ENCODE measurements around the gene LIN37.

The LIN37 gene

DNA sequence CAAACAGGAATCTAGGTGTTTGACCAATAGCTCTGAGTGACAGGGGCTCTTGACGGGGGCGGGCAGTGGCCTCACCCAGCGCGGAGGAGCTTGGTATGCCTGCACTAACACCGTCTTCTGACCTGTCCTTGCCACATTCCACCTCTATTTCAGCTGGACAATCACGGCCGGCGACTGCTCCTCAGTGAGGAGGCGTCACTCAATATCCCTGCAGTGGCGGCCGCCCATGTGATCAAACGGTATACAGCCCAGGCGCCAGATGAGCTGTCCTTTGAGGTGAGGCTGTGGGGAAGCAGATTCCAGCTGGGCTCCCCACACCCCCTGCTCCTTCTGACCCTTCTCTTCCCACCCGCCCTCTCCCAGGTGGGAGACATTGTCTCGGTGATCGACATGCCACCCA is 31.7 kb downstream of the LIN37 start:
- H3K27ac ChIP-seq: no peak overlapping the region
- TF ChIP-seq, protein P1, sequence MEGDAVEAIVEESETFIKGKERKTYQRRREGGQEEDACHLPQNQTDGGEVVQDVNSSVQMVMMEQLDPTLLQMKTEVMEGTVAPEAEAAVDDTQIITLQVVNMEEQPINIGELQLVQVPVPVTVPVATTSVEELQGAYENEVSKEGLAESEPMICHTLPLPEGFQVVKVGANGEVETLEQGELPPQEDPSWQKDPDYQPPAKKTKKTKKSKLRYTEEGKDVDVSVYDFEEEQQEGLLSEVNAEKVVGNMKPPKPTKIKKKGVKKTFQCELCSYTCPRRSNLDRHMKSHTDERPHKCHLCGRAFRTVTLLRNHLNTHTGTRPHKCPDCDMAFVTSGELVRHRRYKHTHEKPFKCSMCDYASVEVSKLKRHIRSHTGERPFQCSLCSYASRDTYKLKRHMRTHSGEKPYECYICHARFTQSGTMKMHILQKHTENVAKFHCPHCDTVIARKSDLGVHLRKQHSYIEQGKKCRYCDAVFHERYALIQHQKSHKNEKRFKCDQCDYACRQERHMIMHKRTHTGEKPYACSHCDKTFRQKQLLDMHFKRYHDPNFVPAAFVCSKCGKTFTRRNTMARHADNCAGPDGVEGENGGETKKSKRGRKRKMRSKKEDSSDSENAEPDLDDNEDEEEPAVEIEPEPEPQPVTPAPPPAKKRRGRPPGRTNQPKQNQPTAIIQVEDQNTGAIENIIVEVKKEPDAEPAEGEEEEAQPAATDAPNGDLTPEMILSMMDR (conservative IDR thresholded peaks at IDR 0.05): no peak
- TF ChIP-seq ZFX (IDR thresholded peaks at IDR 0.05): no peak

DNA sequence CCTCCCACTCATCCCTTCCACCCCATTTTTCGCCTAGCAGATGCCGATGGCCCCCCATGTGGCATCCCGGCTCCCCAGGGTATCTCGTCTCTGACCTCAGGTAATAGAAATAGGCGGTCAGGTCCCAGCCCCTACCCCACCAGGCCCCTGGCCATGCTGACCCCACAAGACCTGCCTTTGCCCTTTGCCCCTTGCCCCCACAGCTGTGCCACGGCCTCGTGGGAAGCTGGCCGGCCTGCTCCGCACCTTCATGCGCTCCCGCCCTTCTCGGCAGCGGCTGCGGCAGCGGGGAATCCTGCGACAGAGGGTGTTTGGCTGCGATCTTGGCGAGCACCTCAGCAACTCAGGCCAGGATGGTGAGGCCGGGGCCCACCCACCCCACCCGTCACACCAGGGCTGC is 32.3 kb downstream of the LIN37 start:
- TF ChIP-seq ZFX (IDR thresholded peaks at IDR 0.05): no peak
- TF ChIP-seq, protein P1 (conservative IDR thresholded peaks at IDR 0.05): no peak
- H3K27ac ChIP-seq: no peak overlapping the region

DNA sequence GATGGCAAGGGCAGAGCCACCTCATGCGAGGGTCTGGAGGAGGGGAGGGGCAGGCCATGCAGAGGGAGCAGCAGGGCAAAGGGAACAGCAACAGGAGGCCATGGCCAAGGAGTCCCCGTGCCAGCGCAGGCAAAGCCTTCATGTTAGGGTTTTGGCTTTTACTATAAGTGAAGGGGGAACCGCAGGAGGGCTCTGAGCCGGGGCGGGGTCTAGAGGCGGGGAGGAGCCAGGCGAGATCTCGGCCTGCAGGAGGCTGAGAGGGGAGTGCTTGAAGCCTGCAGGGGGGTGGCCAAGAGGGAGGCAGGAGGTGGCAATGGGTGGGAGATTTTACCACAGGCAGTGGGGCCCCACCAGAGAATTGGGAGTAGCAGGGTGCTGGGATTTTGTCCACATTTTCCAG is 33.3 kb downstream of the LIN37 start:
- TF ChIP-seq ZFX (IDR thresholded peaks at IDR 0.05): no peak
- TF ChIP-seq, protein P1 (conservative IDR thresholded peaks at IDR 0.05): no peak
- no peak overlapping the region for H3K27ac ChIP-seq

DNA sequence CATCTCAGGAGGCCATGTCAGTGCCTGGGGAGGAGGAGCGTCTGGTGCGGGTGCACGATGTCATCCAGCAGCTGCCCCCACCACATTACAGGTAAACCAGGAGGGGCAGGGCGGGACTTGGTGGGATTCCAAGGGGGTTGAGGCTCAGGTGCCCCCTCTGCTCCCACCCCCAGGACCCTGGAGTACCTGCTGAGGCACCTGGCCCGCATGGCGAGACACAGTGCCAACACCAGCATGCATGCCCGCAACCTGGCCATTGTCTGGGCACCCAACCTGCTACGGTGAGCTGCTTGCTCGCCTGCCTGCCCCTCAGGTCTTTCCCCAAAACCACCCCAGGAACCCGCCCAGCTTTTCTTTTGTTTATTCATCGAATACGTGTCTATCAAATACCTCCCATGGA is 34.2 kb downstream of the LIN37 start:
- TF ChIP-seq ZFX (IDR thresholded peaks at IDR 0.05): no peak
- TF ChIP-seq, protein P1 (conservative IDR thresholded peaks at IDR 0.05): no peak
- no peak overlapping the region for H3K27ac ChIP-seq

DNA sequence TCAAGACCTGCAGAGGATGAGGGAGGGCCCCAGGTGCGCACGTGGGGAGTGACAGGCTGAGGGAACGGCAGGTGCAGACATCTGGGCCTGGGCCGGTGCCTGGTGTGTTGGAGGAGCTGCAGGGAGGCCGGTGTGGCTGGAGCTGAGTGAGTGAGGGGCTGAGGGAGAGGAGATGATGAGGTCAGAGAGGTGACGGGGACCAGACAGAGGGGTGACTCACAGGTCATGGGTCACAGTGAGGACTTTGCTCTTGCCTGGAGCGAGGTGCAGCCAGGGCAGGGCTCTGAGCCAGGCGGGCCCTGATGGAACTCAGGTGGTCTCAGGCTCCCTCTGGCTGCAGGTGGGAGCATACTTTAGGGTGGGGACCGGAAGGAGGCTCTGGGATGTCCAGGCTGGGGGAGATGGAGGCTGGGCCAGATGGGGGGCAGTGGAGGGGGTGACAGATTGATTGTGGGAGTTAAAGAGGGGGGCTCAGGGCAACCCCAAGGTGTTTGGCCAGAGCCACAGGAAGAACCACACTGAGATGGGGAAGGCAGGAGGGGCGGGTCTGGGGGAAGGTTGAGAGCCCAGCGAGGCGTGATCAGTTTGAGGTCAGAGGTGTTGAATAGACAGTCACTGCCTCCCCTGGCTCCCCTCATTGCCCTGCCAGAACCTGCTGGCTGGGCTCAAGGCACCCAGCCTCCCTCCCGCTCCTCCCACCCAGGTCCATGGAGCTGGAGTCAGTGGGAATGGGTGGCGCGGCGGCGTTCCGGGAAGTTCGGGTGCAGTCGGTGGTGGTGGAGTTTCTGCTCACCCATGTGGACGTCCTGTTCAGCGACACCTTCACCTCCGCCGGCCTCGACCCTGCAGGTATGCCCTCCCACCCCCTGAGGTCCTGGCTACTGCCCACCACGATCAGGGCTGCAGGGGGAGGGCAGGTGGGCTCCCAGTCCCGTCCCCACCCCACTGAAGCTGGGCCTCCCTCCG is 35.4 kb downstream of the LIN37 start:
- TF ChIP-seq, protein P1 (conservative IDR thresholded peaks at IDR 0.05): no peak
- no peak for TF ChIP-seq ZFX (IDR thresholded peaks at IDR 0.05)
- no peak overlapping the region for H3K27ac ChIP-seq

DNA sequence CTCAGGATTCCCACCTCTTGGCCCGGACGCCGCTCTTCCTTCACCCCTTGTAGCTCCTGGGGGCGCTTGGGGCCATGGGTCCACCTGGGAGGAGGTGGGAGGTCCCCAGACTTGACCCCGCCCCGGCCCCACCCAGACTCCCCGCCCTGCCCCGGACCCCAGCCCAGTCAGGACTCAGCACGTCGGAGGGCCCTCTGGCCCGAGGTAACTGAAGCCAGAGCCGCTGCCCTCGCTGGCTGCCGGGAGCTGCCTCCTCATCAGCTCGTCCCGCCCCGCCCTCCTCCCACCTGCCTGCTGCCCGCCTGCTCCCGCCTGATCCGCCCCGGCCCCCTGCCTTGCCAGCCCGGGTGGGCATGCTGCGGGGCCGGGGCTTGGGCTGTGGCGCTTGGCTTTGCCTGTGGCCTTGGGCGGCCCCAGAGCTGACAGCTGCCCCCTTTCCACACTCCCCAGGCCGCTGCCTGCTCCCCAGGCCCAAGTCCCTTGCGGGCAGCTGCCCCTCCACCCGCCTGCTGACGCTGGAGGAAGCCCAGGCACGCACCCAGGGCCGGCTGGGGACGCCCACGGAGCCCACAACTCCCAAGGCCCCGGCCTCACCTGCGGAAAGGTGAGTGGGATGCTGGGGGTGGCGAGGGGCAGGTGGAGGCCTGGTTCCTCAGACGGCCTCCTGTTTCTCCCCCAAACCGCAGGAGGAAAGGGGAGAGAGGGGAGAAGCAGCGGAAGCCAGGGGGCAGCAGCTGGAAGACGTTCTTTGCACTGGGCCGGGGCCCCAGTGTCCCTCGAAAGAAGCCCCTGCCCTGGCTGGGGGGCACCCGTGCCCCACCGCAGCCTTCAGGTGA is 36.3 kb downstream of the LIN37 start:
- TF ChIP-seq, protein P1 (conservative IDR thresholded peaks at IDR 0.05): no peak
- TF ChIP-seq ZFX (IDR thresholded peaks at IDR 0.05): no peak
- H3K27ac ChIP-seq: no peak overlapping the region

DNA sequence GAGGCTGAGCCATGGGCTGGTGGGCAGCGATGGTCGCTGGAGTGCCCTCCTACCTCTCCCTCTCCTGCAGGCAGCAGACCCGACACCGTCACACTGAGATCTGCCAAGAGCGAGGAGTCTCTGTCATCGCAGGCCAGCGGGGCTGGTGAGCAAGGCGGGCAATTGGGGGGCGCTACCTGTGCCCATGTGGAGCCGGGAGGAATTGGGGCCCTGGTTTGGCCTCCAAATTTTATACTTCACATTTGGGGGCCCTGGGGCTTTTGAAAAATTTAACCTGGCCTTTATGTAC is 36.9 kb downstream of the LIN37 start:
- TF ChIP-seq, protein P1 (conservative IDR thresholded peaks at IDR 0.05): no peak
- TF ChIP-seq ZFX (IDR thresholded peaks at IDR 0.05): no peak
- no peak overlapping the region for H3K27ac ChIP-seq
